DMS79 (cell line): ENCODE data around the gene TH.
"Not testable (repeated sequence)": the region's sequence is repeated elsewhere in the genome, so short reads cannot be mapped to it uniquely, and the experiment has no call there.

Experiments
- DNase-seq: peaks from one replicate; lab custom pipeline; 2025; lab: John Stamatoyannopoulos, UW

The TH gene

DNA sequence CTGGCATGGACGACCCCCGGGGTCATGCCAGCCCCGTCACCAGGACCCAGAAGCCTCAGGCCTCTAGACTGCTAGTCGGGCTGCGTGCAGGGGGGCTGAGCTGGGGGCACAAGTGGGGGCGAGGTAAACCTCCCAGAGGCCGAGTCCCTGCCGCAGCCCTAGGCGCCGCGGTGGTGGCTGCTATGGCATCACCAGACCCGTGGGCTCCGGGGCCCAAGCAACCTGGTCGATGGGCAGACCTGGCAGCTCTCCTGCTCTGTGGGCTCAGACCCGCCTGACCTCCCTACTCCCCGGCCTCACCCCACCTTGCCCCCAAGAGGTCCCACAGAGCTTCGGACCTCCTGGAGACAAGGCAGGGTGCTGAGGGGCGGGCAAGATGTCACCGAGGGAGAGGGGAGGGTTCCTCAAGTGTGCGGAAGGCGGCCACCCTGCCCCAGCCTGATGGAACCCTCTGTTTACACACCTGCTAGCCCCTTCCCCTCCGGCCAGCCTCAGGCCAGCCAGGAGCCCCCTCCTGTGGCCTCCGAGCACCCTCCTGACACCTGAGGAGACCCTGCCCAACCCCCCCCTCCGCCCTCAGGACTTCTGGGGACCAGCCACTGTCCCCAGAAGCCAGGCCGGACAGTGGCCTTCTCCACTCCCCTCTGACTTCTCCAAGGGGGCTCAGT lies 41.8 kb downstream of the TH start:
- DNase-seq: no peak

DNA sequence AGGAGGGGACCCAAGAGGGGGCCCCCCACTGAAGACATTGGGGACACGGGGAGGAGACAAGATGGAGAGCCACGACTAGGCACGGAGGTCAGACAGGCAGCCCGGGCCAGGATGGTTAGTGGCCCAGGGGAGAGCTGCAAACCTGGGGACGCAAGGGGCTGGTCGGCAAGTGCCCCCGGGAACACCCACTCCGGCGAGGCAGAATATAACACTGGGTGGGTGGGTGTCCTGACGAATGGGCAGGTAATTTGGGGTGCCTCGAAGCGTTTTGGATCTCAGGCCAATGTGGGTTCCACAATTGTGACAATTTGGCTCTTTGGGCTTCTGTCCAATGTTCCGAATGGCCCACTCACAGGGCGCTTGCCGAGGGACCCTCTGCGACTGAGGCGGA lies 42.3 kb downstream of the TH start:
- DNase-seq: no peak

GRCh38 chr11:2128511-2129307 lies 42.9 kb downstream of the TH start:
- DNase-seq: no peak

DNA sequence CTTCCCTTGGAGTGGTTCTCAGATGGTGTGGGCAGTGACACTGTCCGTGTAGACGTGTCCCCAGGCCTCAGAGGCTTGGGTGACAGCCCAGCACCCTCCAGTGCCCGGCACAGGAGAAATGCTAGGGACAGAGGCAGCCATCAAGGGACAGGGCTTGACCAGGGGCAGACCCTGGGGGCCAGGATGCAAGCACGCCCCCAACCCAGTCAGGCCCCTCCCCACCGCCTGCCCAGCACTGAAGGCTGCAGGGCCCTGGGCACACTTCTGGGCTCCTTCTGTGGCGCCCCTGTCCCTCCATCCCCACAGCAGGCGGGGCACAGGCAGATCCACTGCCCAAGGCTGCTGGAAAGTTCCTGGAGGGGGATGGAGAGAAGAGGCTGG lies 43.5 kb downstream of the TH start:
- DNase-seq: no peak

GRCh38 chr11:2127482-2128129 lies 44.0 kb downstream of the TH start:
- DNase-seq: no peak

DNA sequence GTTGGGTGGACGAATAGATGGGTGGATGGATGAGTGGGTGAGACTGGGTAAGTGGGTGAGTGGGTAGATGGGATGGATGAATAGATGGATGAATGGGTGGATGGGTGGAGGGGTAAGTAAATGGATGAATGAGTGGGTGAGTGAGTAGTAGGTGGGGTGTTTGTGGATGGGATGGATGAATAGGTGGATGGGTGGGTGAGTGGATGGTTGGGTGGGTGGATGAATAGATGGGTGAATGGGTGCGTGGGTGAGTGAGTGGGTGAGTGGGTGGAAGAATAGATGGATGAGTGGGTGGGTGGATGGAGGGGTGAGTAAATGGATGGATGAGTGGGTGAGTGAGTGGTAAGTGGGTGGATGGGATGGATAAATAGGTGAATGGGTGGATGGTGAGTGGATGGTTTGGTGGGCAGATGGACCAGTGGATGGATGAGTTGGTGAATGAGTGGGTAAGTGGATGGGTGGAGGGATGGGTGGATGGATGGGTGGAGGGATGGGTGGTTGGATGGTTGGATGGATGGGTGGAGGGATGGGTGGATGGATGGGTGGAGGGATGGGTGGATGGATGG lies 45.0 kb downstream of the TH start:
- DNase-seq: no peak

GRCh38 chr11:2124736-2125484 lies 46.7 kb downstream of the TH start:
- not testable (repeated sequence) for DNase-seq

GRCh38 chr11:2123628-2123960 lies 48.0 kb downstream of the TH start:
- no peak for DNase-seq

DNA sequence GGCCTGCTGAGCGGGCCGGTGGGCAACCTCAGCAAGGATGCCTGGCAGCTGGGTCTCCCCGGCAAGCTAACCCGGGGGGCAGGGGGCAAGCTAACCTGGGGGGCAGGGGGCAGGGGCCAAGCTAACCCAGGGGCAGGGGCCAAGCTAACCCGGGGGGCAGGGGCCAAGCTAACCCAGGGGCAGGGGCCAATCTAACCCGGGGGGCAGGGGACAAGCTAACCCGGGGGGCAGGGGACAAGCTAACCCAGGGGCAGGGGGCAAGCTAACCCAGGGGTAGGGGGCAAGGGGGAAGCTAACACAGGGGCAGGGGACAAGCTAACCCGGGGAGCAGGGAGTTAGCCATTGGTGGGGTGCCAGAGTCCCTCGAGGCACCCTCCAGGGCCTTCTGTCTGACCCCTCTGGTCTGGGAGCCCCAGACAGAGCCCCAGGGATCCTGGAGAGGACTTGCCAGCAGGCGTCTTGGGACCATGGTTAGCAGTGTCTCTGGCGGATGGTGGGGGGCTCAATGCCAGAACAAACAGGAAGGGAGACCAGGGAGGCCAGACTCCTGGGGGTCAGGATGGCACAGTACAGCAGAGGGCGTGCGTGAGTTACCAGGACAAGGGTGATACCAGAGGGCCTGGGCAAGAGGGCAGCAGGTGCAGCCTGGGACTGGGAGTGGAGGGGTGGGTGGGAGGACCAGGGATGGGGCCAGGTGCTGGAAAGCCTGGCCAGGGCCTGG lies 48.5 kb downstream of the TH start:
- DNase-seq: no peak

DNA sequence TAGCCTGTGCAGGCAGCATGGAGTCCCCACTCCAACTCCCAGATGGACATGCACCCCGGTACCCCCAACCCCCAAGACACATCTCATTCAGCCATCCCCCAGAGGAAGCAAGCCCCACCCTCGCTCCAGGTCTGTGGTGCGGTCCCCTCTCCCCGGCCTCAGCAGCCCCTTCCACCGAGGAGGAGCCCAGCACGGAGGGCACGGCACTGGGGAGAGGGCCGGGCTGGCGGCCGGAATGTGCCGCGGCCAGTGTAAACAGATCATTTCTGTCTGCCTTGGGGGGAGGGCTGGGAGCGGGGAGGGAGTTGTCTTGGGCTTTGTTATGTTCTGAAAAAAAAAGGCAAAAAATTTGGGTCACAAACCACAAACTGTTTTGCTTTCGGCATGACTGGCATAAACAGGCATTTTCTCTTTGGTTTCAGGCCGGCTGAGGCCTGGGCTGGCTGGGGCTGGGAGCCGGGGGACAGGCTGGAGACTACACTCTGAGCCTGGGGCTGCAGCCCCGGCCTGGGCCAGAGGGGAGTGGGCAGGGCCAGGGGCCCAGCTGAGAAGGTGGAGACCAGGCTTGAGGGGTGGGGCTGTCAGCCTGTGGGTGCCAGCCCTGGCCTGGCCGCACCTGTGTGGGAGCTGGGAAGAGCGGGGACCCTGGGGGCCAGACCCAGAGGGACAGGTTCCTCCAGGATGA lies 49.3 kb downstream of the TH start:
- no peak for DNase-seq

DNA sequence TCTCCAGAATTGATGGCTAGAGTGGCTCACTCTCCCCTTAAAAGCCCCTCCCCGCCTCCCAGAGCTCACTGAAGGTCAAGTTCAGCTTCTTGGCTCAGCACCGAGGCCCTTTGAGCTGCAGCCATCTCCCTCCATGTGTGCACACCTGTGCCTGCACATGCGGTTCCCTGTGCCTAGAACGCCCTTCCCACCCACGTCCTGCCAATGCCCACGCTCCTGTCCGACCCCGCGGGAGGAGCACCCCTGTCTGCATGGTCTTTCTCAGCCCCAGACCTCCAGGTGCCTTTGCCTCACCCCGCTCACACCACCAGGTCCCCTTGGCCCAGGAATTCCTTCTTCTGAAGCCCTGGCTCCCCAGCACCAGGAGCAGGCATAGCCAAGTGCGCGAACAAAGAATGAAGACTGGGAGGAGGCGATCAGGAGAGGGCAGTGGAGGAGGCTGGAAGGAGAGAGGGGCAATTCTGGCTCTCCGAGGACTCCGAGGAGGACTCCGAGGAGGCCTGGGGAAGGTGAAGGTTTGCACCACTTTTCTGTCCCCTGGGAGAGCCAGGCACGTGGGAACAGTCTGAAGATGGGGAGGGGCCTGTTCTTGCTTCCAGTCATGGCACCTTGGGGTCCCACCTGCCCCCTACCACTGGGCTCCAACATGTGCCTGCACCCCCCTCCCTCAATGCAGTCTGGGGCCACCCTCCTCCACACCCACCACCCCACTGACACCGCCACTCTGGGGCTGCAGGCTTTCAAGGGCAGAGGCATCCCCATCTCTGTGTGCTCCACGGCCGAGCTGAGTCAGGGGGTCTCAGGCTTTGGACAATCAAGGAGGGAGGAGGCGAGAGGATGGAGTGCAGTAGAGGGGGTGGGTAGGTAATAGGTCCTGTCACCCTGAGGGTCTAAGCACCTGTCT lies 50.1 kb downstream of the TH start:
- no peak for DNase-seq

GRCh38 chr11:2120359-2121100 lies 51.1 kb downstream of the TH start:
- no peak for DNase-seq

DNA sequence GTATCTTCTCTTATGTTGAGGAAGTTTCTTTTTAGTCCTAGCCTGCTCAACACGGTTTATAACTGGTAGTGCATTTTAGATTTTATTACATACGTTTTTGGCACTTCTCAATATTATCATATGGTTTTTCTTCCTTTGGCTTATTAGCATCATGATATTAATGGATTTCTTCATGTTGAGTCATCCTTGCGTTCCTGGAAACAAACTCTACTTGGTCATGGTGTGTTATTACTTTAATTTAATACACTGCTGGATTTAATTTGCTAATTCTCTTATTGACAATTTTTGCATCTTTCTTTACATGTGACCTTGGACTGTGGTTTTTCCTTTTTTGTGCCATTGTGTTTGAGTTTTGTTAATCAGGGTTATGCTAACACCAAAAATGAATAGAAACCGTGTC lies 52.9 kb downstream of the TH start:
- no peak for DNase-seq

DNA sequence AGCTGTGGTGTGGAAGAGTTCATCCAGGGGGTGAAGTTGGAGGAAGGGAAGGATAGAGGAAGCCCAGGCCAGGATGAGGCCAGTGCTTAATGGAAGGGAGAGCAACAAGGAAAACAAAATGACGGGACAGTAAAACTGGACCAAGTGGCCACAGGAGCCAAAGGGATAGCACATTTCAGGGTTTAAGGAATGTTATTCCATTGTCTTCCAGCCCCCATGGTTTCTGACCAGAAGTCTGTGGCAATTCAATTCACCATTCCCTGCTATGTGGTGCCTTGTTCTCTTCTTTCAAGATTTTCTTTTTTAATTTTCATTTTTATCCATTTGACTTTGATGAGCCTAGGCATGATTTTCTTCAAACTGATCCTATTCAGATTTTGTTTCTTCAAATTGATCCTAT lies 54.9 kb downstream of the TH start:
- no peak for DNase-seq

- DNase-seq: no peak
These were observed 56.3 kb downstream of the TH start for GRCh38 chr11:2115308-2115707.

DNA sequence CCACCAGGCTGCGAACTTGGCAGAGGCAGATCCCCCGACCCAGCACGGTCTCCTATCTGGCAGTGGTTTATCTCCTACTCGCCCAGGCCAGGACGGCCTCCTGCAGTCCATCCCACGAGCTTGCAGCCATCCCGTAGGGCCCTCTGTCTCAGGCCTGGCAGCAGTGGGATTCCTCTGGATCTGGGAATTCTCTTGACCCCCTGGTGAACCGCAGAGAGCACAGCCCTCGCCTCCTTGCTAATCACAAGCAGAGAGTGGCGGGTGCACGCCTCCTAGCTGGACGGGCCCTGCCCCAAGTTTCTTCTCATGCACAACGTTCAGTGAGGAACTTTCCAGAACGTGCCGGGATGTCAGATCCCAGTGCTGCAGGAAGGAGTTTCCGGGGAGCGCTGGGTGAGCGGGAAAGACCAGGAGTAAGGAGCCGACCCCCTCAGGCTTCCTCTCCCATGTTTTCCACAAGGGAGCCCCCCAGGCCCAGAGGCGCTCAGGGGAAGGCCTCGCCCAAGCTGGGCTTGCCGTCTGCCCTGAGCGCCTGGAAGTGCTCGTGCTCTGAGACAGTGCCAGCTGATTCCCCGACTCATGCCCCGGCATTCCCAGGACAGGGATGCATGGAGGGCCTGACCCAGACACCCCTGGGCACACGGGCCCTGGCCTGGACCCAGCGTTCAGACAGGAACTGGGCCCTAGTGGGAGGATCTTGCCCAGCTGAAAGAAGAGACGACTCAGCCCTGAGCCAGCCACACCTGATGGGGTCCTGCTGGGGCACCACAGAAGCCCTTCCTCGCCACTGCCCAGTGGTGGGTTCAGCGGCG lies 57.0 kb downstream of the TH start:
- no peak for DNase-seq
